ENCODE results near the gene SLMAP.

- TF ChIP-seq, protein P1, sequence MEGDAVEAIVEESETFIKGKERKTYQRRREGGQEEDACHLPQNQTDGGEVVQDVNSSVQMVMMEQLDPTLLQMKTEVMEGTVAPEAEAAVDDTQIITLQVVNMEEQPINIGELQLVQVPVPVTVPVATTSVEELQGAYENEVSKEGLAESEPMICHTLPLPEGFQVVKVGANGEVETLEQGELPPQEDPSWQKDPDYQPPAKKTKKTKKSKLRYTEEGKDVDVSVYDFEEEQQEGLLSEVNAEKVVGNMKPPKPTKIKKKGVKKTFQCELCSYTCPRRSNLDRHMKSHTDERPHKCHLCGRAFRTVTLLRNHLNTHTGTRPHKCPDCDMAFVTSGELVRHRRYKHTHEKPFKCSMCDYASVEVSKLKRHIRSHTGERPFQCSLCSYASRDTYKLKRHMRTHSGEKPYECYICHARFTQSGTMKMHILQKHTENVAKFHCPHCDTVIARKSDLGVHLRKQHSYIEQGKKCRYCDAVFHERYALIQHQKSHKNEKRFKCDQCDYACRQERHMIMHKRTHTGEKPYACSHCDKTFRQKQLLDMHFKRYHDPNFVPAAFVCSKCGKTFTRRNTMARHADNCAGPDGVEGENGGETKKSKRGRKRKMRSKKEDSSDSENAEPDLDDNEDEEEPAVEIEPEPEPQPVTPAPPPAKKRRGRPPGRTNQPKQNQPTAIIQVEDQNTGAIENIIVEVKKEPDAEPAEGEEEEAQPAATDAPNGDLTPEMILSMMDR (IDR thresholded peaks at IDR 0.05; ENCODE audit: low read length) = no peak
- no peak for TF ChIP-seq EZH2 (optimal IDR thresholded peaks at IDR 0.05; ENCODE audit: low read depth, low read length)
These were observed 195.2 kb downstream of the SLMAP start for GRCh38 chr3:57951066-57951882.

All from MM.1S (cell line).